ENCODE data around the gene KCTD20.

Gene KCTD20

DNA sequence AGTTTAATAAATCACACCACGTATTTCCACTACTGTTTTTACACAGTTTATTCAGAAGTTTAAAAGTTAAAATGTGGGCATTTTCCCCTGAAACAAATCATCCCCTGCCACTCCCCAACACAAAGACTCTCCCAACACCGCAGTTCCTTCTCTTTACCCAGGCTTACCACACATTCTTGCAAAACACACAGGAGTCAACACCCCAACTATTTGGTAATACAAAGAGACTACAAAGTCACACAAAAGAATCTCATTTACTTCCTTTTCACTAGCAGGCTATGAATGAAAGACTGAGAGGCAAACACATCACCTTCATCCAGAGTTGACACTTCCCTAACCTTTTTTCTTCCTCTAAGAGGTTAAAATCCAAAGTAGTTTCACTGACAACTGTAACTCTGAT lies 51.1 kb downstream of the KCTD20 start:
- DNase-seq (ENCODE audit: low spot score), result no peak

DNA sequence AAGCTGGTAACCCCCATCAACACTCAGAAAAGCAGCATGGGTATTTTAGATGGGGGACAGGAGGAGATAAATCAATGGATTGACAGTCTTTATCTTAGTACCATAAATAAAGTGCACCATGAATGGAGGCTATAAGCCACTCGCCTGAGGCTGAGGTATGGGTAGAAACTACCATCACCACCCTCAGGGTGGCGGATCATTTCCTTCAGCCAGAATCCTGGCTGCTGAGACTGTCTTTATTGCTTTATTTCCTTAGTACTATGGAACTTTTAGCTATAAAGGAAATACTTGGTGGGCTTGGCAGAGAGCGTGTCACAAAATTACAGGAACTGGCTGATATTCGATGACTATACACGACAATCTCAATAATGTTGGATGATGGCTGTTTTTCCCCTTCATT lies 52.3 kb downstream of the KCTD20 start:
- no peak for DNase-seq (ENCODE audit: low spot score)

DNA sequence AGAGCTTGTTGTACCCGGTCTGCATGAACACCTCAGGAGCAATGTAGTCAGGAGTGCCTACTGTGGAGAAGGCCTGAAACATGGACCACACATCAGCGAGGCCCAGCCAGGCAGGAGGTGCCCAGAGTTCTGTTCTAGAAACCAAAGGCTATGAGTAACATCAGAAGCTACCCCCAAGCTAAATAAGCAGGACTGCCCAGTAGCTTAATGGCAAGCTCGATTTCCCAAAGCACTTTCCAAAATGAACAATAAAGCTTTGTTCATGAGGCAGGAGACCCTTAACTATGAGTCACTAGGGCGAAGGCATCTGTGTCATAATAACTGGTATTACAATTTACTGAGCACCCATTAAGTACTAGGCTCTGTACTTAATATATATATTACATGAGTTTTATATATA lies 57.1 kb downstream of the KCTD20 start:
- no peak for DNase-seq (ENCODE audit: low spot score)

DNA sequence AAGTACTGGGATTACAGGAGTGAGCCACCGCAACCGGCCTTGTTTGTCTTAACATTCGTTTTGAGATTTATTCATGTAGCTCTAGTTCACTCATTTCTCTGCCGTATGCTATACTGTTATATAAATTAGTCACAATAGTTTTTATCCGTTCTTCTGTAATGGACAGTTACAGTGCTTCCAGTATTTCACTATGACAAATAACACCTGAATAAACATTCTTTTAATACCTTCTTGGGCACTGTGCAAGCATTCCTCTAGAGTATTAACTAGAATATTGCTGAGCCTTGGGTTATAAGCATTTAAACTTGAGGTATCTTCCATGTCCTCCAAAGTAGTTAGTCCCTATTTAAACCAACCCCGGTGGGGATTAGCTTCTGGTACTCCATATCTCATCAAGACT lies 58.9 kb downstream of the KCTD20 start:
- DNase-seq (ENCODE audit: low spot score), result no peak

- no peak for DNase-seq (ENCODE audit: low spot score)
These were observed 61.4 kb downstream of the KCTD20 start for GRCh38 chr6:36504181-36504580.

DNA sequence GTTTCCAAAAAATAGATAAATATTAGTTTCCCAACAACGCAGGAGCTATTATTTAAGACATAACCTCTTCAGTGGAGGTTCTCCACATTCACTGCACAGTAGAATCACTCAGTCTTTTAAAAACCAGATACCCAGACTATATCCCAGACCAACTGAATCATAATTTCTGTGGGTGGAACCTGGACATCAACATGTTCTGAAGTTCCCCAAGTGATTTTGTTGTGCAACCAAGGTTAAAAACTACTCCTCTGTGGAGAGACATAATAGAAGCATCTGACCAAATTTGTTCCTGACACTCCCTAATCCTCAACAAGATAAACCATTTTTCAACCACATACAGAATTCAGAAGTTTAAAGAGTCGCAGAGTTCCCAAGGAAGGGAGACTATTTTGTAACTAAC lies 62.2 kb downstream of the KCTD20 start:
- DNase-seq (ENCODE audit: low spot score), result no peak

DNA sequence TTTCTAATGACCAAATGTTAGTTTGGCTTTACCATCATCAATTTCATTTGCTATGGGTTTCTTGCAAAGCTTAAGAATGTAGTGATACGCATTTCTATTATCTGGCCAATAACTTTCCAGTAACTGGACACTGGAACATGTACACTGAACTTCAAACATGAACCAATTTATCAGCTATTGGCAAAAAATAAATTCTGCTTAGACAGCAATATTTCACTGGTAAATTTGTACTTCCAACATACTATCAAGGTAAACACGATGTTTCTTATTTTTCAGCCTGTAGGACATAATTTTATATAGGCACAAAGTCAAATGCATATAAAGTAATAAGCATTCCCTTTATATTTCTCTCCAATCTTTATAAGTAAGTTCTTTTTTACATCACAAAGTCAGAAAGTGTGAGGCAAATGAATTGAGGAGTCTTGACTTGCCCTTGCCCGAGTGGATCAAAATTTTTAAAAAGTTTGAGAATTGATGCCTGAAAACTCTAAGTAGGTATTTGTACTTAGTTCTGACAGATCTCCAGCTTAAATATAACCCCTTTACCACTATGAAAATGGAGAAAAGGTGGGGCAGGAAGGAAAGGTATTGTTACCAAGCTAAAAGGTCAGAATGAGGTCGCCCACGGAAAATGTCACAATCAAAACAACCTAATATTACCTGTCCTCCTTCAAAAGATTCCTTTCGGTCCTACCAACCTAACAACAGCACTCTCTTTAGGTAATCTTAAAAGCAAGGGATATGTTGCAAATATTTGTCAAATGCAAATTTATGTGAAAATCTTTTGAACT lies 63.1 kb downstream of the KCTD20 start:
- DNase-seq (ENCODE audit: low spot score), result no peak

DNA sequence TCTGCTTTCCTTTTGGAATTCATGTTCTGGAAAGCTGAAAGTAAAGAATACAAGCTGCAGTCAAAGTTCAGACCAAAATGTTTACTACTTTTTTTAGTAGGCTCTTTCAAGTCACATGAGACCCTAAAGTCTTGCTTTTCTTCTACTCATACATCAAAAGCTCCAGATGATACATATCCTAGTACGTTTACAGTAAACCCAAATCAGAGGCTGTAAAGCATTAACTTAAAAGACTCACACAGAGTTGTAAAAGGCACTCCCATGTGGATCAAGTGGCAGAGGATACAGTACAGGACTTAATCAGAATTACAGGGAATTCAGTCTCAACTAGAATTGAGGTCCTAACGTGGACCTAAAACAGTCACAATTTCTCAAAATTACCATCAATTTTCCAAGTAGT lies 63.8 kb downstream of the KCTD20 start:
- DNase-seq (ENCODE audit: low spot score), result no peak

DNA sequence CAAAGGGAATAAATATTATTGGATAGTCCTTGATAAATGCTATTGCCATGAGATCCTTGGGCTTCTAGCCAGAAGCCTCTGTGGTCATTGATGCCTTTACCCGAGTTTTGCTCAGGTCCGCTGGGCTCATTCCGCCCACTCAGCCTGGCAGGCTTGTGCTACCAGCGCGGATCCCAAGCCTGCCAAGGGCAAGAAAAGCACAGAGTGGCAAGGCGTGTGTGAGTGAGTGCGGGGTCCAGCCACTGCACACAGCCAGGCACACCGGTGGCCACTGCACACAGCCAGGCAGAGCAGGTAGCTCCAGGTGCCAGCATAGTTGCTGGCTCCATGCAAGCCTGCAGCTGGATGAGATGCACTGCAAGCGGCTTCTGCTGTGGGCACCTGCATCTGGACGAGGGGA lies 65.7 kb downstream of the KCTD20 start:
- DNase-seq (ENCODE audit: low spot score), result no peak

GRCh38 chr6:36510365-36510764 lies 67.6 kb downstream of the KCTD20 start:
- DNase-seq (ENCODE audit: low spot score), result no peak

GRCh38 chr6:36514554-36515456 lies 72.0 kb downstream of the KCTD20 start:
- no peak for DNase-seq (ENCODE audit: low spot score)

DNA sequence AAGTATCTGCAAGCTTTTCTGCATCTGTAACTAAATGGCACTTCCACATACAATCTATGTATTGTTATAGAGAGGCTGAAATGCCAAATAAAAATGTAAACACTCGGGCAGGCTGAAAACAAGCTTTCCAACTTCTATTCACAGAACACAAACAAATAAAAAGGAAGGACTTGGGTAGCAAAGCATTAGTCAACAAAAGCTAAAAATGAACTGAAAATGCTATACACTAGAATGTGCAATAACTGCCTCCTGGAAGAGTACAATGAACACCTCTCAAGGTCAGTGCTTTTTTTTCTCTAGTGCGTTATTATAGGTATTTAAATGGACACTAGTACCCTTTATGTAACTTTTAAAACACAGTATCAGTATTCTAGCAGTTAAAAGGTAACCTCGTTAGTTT lies 73.0 kb downstream of the KCTD20 start:
- DNase-seq (ENCODE audit: low spot score), result no peak

DNA sequence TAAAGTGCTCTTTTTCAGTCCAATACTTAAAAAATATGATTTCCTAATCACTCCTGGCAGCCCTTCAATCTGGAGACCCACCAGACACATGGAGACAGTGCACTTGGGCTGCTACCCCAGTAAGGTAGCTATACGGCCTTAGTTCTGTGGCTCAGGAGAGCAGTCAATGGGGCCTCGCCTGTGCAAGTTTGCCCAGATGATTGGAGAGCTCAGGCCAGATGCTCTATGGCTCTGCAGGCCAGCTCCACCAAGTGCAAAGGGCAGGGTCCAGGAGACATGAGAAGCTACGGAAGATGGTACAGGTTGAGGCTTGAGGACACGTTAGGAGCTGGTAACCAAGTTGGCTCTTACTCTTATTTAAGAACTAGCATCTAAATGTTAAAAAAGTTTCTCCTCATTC lies 73.8 kb downstream of the KCTD20 start:
- no peak for DNase-seq (ENCODE audit: low spot score)

- no peak for DNase-seq (ENCODE audit: low spot score)
These were observed 74.2 kb downstream of the KCTD20 start for GRCh38 chr6:36516988-36517387.

DNA sequence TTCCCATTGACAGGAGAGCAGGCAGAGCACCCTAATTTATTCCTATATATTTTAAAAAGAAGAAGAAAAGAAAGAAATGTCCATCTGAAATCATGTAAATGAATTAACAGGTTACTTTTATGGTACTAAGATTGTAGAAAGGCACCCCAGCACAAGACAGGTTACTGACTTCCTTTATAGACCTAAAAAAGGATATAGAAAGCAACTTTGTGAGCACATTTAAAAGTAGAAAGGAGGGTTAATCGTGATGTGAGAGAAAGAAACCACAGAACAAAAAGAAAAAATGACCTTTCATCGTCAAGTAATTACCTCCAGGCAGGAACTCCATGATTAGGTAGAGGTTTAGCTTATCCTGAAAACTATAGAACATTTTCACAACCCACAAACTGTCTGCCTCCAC lies 74.6 kb downstream of the KCTD20 start:
- no peak for DNase-seq (ENCODE audit: low spot score)

DNA sequence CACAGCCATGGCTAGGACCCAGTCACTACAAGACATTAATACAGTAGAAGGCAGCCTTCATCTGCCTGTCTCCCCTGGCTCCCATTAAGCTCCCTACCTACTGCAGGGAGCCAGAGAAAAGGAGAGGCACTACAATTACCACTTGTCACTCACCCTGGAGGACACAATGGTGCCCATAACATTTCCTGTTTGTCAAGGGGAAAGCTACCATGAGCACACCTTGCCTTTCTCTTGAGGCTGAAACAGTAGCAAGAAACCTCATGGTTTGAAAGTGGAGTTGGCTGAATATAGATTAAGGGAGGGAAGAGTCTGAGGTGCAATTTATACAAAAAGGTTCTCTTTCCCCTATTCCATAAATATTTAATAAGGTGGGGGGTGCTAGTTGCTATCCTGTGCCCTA lies 76.6 kb downstream of the KCTD20 start:
- DNase-seq (ENCODE audit: low spot score), result no peak

- no peak for DNase-seq (ENCODE audit: low spot score)
These were observed 80.7 kb downstream of the KCTD20 start for GRCh38 chr6:36523451-36523850.

DNA sequence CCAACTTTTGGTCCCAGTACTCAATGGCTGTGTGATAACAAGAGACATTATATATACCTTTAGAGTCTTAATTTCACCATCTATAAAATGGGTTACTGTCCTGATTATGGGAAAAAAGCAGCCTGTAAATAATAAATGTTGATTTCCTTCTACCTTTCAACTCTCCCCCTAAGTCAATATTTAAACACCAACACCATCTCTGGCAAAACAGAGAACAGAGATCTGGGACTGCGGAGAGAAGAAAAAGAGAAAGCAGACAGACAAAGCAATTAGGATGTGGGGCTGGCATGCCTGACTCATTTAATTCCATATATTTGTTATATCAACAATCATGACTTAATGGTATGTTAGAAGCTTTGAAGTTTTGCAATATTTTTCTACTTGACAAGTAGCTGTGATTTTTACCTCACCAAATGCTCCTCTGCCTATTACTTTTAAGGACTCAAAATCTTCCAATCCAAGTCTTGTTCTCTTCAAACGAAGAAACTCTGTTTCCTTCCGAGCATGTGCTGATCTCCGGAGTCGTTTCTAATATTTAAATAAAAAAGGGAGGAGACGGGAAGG lies 81.2 kb downstream of the KCTD20 start:
- no peak for DNase-seq (ENCODE audit: low spot score)

DNA sequence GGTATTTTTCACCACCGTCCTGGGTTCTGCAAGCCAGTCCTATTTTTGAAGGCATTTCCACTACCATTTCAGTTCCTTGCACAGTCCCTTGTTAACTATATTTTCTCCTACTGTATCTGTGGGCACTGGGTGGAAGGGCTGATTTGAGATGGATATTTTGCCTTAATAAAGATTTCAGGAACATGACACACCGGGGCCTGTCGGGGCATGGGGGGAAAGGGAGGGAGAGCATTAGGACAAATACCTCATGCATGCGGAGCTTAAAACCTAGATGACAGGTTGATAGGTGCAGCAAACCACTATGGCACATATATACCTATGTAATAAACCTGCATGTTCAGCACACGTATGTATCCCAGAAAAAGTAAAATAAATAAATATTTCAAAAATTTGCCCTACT lies 82.1 kb downstream of the KCTD20 start:
- no peak for DNase-seq (ENCODE audit: low spot score)

GRCh38 chr6:36525346-36525745 lies 82.5 kb downstream of the KCTD20 start:
- DNase-seq (ENCODE audit: low spot score), result no peak

DNA sequence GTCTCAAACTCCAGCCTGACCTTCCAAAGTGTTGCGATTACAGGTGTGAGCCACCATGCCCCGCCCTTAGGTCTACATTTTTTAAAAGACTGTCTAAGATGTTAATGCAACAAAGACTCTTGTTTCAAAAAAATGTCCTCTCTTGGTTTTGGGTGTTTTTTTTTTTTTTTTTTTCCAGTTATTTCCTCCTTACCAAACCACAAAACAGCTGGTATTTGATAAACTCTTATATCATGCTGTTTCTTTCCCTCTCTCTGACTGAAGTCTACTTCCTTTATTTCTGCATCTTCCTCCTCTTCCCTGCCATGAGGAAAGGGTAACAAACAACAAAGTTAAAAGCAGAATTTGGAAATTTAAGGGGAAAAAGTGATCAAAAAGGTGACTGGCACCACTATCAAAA lies 83.3 kb downstream of the KCTD20 start:
- DNase-seq (ENCODE audit: low spot score), result no peak

DNA sequence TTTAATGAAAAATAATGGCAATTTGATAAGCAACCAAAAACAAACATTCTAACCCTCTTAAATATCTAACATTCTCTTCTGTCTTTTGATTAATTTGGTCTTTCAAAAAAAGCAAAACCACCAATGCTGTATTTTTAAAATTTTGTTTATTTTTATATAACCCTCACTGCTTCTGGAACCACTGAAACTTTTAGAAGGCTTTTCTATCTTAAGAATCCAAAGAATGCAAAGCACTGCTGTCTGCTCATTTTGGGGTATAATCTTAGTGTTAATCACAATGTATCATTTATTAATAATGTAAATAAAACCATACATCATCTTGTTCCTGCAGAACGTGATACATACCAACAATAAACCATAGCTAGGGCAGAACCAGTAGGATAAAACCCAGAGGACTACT lies 90.5 kb downstream of the KCTD20 start:
- DNase-seq (ENCODE audit: low spot score), result no peak

Measured in pons (tissue), 1 donor.